Activated T-helper 1 cell treated with anti-CD3 and anti-CD28 coated beads, Interleukin-12 subunit alpha, Interleukin-12 subunit beta, Interleukin-2, Interleukin-4 antibody, amounts not matched to agents 30 ng/mL and 10 ng/mL and 1 ng/mL, durations not matched to agents 14 hours and 24 hours and 36 hours (primary cell): ENCODE measurements around the gene UBXN7. TPM values are rescaled to one million over a fixed set of nuclear protein-coding genes. Genes with fewer than 3 reads are reported as not detected.
"Not testable (repeated sequence)": the region's sequence is repeated elsewhere in the genome, so short reads cannot be mapped to it uniquely, and the experiment has no call there.

ENCODE experiments used
- DNase-seq: peaks from one replicate; pipeline ENCODE4 v3.0.0; 2021; ENCODE audit warnings: low spot score
- H3K27ac Mint-ChIP-seq: one replicate; pipeline ENCODE4 v1.8.0; 2021; ENCODE audit warnings: mild to moderate bottlenecking, mixed read lengths
- H3K27me3 Mint-ChIP-seq: one replicate; pipeline ENCODE4 v1.8.0; 2022; ENCODE audit warnings: mild to moderate bottlenecking, moderate library complexity, mixed read lengths; ENCODE audit not compliant: insufficient read depth
- H3K36me3 Mint-ChIP-seq: one replicate; pipeline ENCODE4 v1.8.0; 2021; ENCODE audit warnings: low read depth, mixed read lengths
- H3K4me1 Mint-ChIP-seq: one replicate; pipeline ENCODE4 v1.8.0; 2021; ENCODE audit warnings: low read depth, mixed read lengths
- H3K4me3 Mint-ChIP-seq: one replicate; pipeline ENCODE4 v1.8.0; 2021; ENCODE audit warnings: mild to moderate bottlenecking, moderate library complexity, mixed read lengths
- H3K9me3 Mint-ChIP-seq: one replicate; pipeline ENCODE4 v1.8.0; 2021; ENCODE audit warnings: mixed read lengths
- intact Hi-C: fragments of 100-400 bp; cut with micrococcal nuclease; formaldehyde crosslinking; loops from one replicate; pipeline ENCODE4 v1.15.1; 2024
- total RNA-seq: library from RNA; stranded (reverse); gene quantifications from 2 replicates; pipeline ENCODE4 v1.2.3, GENCODE V29; 2022

Gene UBXN7
- total RNA-seq, 1 donor from 2014 or later: 60.9 TPM

GRCh38 chr3:196408565-196409300, 23.5 kb downstream of the UBXN7 start:
- H3K9me3 Mint-ChIP-seq: peaks cover 8% of the 10 kb centered on the region
- intact Hi-C loops: no loop called here
- H3K27ac Mint-ChIP-seq: no peak overlapping the region
- peaks cover 13% of the 10 kb centered on the region for H3K4me1 Mint-ChIP-seq
- H3K4me3 Mint-ChIP-seq: no peak overlapping the region
- no peak for DNase-seq
- H3K27me3 Mint-ChIP-seq: no peaks in the 10 kb centered on the region
- peaks cover 23% of the 10 kb centered on the region for H3K36me3 Mint-ChIP-seq

- intact Hi-C loops: no loop called here
Measured at GRCh38 chr3:196406811-196407470, 25.3 kb downstream of the UBXN7 start.

GRCh38 chr3:196400331-196400730, 31.9 kb downstream of the UBXN7 start:
- DNase-seq: no peak
- H3K4me1 Mint-ChIP-seq: no peaks in the 10 kb centered on the region
- no peak overlapping the region for H3K27ac Mint-ChIP-seq
- H3K9me3 Mint-ChIP-seq: no peaks in the 10 kb centered on the region
- H3K4me3 Mint-ChIP-seq: no peak overlapping the region
- intact Hi-C loops: no loop called here
- no peaks in the 10 kb centered on the region for H3K27me3 Mint-ChIP-seq
- H3K36me3 Mint-ChIP-seq: peaks cover 15% of the 10 kb centered on the region

More at GRCh38 chr3:196406811-196407470, 25.3 kb downstream of the UBXN7 start:
- Mint-ChIP-seq H3K9me3 (peaks cover 8% of the 10 kb centered on the region), H3K4me1 (peaks cover 8% of the 10 kb centered on the region), H3K36me3 (peaks cover 23% of the 10 kb centered on the region), H3K4me3 (no peak overlapping the region), H3K27ac (no peak overlapping the region), H3K27me3 (no peaks in the 10 kb centered on the region)
- no peak for DNase-seq

GRCh38 chr3:196399485-196399945, 32.7 kb downstream of the UBXN7 start:
- Mint-ChIP-seq H3K36me3 (peaks cover 14% of the 10 kb centered on the region), H3K27ac (no peak overlapping the region), H3K9me3 (no peaks in the 10 kb centered on the region), H3K4me1 (no peaks in the 10 kb centered on the region), H3K4me3 (no peak overlapping the region), H3K27me3 (no peaks in the 10 kb centered on the region)
- intact Hi-C loops: no loop called here
- no peak for DNase-seq

- no peaks in the 10 kb centered on the region for H3K9me3 Mint-ChIP-seq
- no peak overlapping the region for H3K27ac Mint-ChIP-seq
- peaks cover 15% of the 10 kb centered on the region for H3K36me3 Mint-ChIP-seq
- no peak overlapping the region for H3K4me3 Mint-ChIP-seq
- no peak for DNase-seq
- H3K4me1 Mint-ChIP-seq: no peaks in the 10 kb centered on the region
- intact Hi-C loops: no loop called here
- no peaks in the 10 kb centered on the region for H3K27me3 Mint-ChIP-seq
Measured at GRCh38 chr3:196398782-196399181, 33.4 kb downstream of the UBXN7 start.

GRCh38 chr3:196397941-196398340, 34.3 kb downstream of the UBXN7 start:
- Mint-ChIP-seq H3K4me1 (no peaks in the 10 kb centered on the region), H3K27ac (no peak overlapping the region)

GRCh38 chr3:196390116-196390515, 42.1 kb downstream of the UBXN7 start:
- no peak for DNase-seq
- Mint-ChIP-seq H3K36me3 (peaks cover 61% of the 10 kb centered on the region), H3K27ac (no peak overlapping the region), H3K4me1 (no peaks in the 10 kb centered on the region), H3K27me3 (no peaks in the 10 kb centered on the region), H3K4me3 (no peak overlapping the region), H3K9me3 (peaks cover 23% of the 10 kb centered on the region)
- intact Hi-C loops: no loop called here

More at GRCh38 chr3:196397941-196398340, 34.3 kb downstream of the UBXN7 start:
- no peaks in the 10 kb centered on the region for H3K27me3 Mint-ChIP-seq
- peaks cover 19% of the 10 kb centered on the region for H3K36me3 Mint-ChIP-seq
- H3K4me3 Mint-ChIP-seq: no peak overlapping the region
- intact Hi-C loops: no loop called here
- H3K9me3 Mint-ChIP-seq: no peaks in the 10 kb centered on the region
- DNase-seq: no peak

GRCh38 chr3:196388956-196389355, 43.3 kb downstream of the UBXN7 start:
- peaks cover 70% of the 10 kb centered on the region for H3K36me3 Mint-ChIP-seq
- H3K27ac Mint-ChIP-seq: no peak overlapping the region
- no peaks in the 10 kb centered on the region for H3K27me3 Mint-ChIP-seq
- no peak overlapping the region for H3K4me3 Mint-ChIP-seq
- no peaks in the 10 kb centered on the region for H3K4me1 Mint-ChIP-seq
- intact Hi-C loops: no loop called here
- peaks cover 34% of the 10 kb centered on the region for H3K9me3 Mint-ChIP-seq
- no peak for DNase-seq

- H3K36me3 Mint-ChIP-seq: peaks cover 71% of the 10 kb centered on the region
- H3K4me1 Mint-ChIP-seq, H3K27me3 Mint-ChIP-seq, intact Hi-C loops, H3K4me3 Mint-ChIP-seq, H3K27ac Mint-ChIP-seq, DNase-seq: not testable (repeated sequence)
- H3K9me3 Mint-ChIP-seq: peaks cover 35% of the 10 kb centered on the region
Measured at GRCh38 chr3:196387941-196388340, 44.3 kb downstream of the UBXN7 start.

GRCh38 chr3:196386797-196387196, 45.4 kb downstream of the UBXN7 start:
- H3K27ac Mint-ChIP-seq, H3K27me3 Mint-ChIP-seq, DNase-seq, H3K4me3 Mint-ChIP-seq, H3K4me1 Mint-ChIP-seq, intact Hi-C loops: not testable (repeated sequence)
- H3K36me3 Mint-ChIP-seq: peaks cover 72% of the 10 kb centered on the region
- H3K9me3 Mint-ChIP-seq: peaks cover 35% of the 10 kb centered on the region

- H3K4me1 Mint-ChIP-seq, H3K27me3 Mint-ChIP-seq, H3K27ac Mint-ChIP-seq, intact Hi-C loops, H3K4me3 Mint-ChIP-seq, DNase-seq: not testable (repeated sequence)
- Mint-ChIP-seq H3K9me3 (peaks cover 35% of the 10 kb centered on the region), H3K36me3 (peaks cover 75% of the 10 kb centered on the region)
Measured at GRCh38 chr3:196386034-196386433, 46.2 kb downstream of the UBXN7 start.

- DNase-seq, H3K27ac Mint-ChIP-seq, H3K4me3 Mint-ChIP-seq, intact Hi-C loops, H3K4me1 Mint-ChIP-seq, H3K27me3 Mint-ChIP-seq: not testable (repeated sequence)
- Mint-ChIP-seq H3K9me3 (peaks cover 35% of the 10 kb centered on the region), H3K36me3 (peaks cover 71% of the 10 kb centered on the region)
Measured at GRCh38 chr3:196385446-196385845, 46.8 kb downstream of the UBXN7 start.

- intact Hi-C loops: no loop called here
- H3K9me3 Mint-ChIP-seq: peaks cover 7% of the 10 kb centered on the region
- H3K27me3 Mint-ChIP-seq: no peaks in the 10 kb centered on the region
- H3K4me1 Mint-ChIP-seq: no peaks in the 10 kb centered on the region
- no peak for DNase-seq
- peaks cover 35% of the 10 kb centered on the region for H3K36me3 Mint-ChIP-seq
- no peak overlapping the region for H3K4me3 Mint-ChIP-seq
- peak overlapping the region; percentile 40 for H3K27ac Mint-ChIP-seq
Measured at GRCh38 chr3:196378146-196378841, 53.9 kb downstream of the UBXN7 start.
